Lung (tissue), 12 donors: ENCODE measurements around the gene CIRBP. TPM values are rescaled to one million over a fixed set of nuclear protein-coding genes. Genes with fewer than 3 reads are reported as not detected.
"Not testable (repeated sequence)": the region's sequence is repeated elsewhere in the genome, so short reads cannot be mapped to it uniquely, and the experiment has no call there.

Experiments
- ATAC-seq: fragments of 200-7000 bp; cut with Tn5 transposase; one replicate; pipeline ENCODE4 v1.9.1; 2020; ENCODE audit warnings: moderate number of reproducible peaks; ENCODE audit not compliant: insufficient read depth, low FRiP score
- DNase-seq, 3 donors: peaks; one replicate each; pipeline ENCODE4 v3.0.0-alpha.2; 2013 to 2017
- H3K27ac ChIP-seq, 2 donors: one replicate each; pipeline ENCODE4 v1.5.1; 2013; ENCODE audit warnings: mild to moderate bottlenecking in 2 of 2, moderate library complexity in 2 of 2, control low read depth in 1 of 2, inconsistent platforms in 1 of 2, low read depth in 1 of 2, low read length in 1 of 2
- H3K27me3 ChIP-seq, 3 donors: one replicate each; pipeline ENCODE4 v1.5.1; 2013; ENCODE audit warnings: low read length in 2 of 3; ENCODE audit not compliant: control insufficient read depth in 3 of 3, insufficient read depth in 3 of 3
- H3K36me3 ChIP-seq, 4 donors: one replicate each; pipeline ENCODE4 v1.5.1; 2013; ENCODE audit warnings: low read length in 4 of 4, mild to moderate bottlenecking in 1 of 4, moderate library complexity in 1 of 4; ENCODE audit not compliant: control insufficient read depth in 4 of 4, insufficient read depth in 4 of 4
- H3K4me1 ChIP-seq, 5 donors: one replicate each; pipeline ENCODE4 v1.5.1; 2013; ENCODE audit warnings: low read length in 5 of 5, mild to moderate bottlenecking in 2 of 5, moderate library complexity in 1 of 5; ENCODE audit not compliant: control insufficient read depth in 5 of 5, insufficient read depth in 5 of 5
- H3K4me3 ChIP-seq: one replicate; pipeline ENCODE4 v1.5.1; 2013; ENCODE audit warnings: mild to moderate bottlenecking, control low read depth, moderate library complexity
- H3K9ac ChIP-seq, 2 donors: one replicate each; pipeline ENCODE4 v1.5.1; 2013; ENCODE audit warnings: low read length in 2 of 2, control low read depth in 1 of 2; ENCODE audit not compliant: insufficient read depth in 1 of 2
- H3K9me3 ChIP-seq, 4 donors: one replicate each; pipeline ENCODE4 v1.5.1; 2013; ENCODE audit warnings: low read length in 3 of 4, mild to moderate bottlenecking in 1 of 4, moderate library complexity in 1 of 4; ENCODE audit not compliant: control insufficient read depth in 4 of 4, insufficient read depth in 3 of 4
- WGBS, 2 donors: extraction: QIAGEN DNeasy Blood & Tissue Kit; methylation state at CpG; one replicate each; pipeline ENCODE4 v1.1.7; 2013; 5-methylcytosine and 5-hydroxymethylcytosine counted together
- polyA plus RNA-seq, 2 donors: library from polyadenylated mRNA; stranded (reverse); fragments of 200-250 nt; gene quantifications; one replicate each; pipeline ENCODE4 v1.2.1, GENCODE V29; 2013
- total RNA-seq, 2 donors: library from RNA; depleted of rRNA in 1 of 2; stranded (reverse); fragments of >200 nt in 1 of 2; gene quantifications; one replicate each; pipeline ENCODE4 v1.2.1, GENCODE V29; 2014 to 2021
- TF ChIP-seq, protein P1 (sequence below): IDR thresholded peaks from 2 replicates; pipeline ENCODE4 v1.5.1; 2012; ENCODE audit warnings: mild to moderate bottlenecking; ENCODE audit errors: control extremely low read depth, extremely low read depth
- donor health status: control.
- donor health status: control.
- donor health status: Bipolar disorder and iron deficiency.
- donor health status: healthy.
- donor health status: DM: yes; HTN: yes; CAD: no.

CIRBP gene
- total and polyA plus RNA-seq, 4 donors = 313 to 488 (median 439) TPM

DNA sequence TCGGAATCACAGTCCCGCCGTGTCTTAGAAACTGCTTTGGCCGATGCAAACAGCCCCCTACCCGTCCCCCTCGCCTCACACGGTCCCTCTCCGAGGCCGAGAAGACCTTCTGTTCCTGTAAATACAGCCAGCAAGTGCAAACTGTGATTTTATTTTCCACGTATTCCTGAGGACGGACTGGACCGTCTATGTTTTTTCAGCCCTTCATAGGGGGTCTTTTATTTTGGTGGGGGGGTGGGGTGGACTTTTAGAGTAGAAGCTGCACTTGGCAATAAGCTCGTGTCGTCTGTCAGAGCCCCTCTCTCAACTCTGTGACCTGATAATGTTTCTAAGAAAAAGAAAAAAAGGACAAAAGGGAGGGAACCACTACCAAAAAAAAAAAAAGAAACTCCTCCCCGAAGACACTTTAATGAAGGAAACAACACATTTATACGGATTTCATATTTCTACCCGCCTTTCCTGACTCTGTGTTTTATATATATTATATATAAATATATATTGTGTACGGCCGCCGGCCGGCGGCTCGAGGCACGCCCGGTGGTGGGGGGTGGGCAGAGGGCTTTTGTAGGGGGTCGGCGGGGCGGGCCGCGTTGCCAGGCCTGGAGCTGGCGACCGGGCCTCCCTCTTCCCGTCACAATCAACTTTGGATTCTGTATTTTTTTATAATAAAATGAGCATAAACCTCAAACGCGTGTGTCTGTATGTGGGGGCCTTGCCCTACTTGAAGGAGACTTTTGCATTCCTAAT lies 31.8 kb downstream of the CIRBP start:
- Histone ChIP-seq H3K27ac (no peak overlapping the region), H3K4me3 (no peak overlapping the region), H3K9me3 (no peaks in the 10 kb centered on the region), H3K4me1 (no peaks in the 10 kb centered on the region), H3K36me3 (no peaks in the 10 kb centered on the region), H3K27me3 (no peaks in the 10 kb centered on the region), H3K9ac (no peak overlapping the region)
- 81 to 84% methylated on average over 35 of the region's 35 CpGs for WGBS, 2 donors
- no peak for ATAC-seq
- DNase-seq = no peak
- TF ChIP-seq, protein P1, sequence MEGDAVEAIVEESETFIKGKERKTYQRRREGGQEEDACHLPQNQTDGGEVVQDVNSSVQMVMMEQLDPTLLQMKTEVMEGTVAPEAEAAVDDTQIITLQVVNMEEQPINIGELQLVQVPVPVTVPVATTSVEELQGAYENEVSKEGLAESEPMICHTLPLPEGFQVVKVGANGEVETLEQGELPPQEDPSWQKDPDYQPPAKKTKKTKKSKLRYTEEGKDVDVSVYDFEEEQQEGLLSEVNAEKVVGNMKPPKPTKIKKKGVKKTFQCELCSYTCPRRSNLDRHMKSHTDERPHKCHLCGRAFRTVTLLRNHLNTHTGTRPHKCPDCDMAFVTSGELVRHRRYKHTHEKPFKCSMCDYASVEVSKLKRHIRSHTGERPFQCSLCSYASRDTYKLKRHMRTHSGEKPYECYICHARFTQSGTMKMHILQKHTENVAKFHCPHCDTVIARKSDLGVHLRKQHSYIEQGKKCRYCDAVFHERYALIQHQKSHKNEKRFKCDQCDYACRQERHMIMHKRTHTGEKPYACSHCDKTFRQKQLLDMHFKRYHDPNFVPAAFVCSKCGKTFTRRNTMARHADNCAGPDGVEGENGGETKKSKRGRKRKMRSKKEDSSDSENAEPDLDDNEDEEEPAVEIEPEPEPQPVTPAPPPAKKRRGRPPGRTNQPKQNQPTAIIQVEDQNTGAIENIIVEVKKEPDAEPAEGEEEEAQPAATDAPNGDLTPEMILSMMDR = no peak

DNA sequence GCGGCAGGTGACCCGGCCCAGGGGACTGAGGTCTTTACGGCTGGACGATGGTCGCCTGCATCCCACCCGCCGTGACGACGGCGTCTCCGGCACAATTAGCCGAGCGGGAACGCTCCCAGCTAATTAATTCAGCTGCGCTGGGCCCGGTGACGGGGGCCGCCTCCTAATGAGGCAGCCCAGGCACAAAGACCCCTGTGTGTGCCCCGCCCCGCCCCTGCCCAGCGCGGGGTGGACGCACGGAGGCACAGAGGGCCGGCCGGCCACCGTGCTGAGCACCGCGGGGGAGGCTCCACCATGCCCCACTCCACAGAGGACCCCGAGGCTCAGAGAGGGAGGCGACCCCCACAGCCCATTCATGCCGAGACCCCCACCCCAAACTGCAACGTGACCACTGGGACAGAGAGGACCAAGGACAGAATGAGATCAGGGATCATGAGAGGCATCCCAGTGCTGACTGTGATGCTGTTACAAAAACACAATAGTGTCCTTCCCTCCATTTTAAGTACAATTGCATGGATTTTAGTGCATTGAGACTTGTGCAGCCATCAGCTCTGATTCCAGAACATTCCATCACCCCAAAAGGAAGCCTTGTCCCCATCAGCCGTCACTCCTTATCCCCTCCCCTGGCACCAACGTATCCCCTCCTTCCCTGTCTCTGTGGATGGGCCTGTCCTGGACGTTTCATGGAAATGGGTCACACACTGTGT lies 33.6 kb downstream of the CIRBP start:
- TF ChIP-seq, protein P1 = no peak
- no peak for ATAC-seq
- Histone ChIP-seq H3K36me3 (no peaks in the 10 kb centered on the region), H3K4me1 (no peaks in the 10 kb centered on the region), H3K27ac (no peak overlapping the region), H3K4me3 (no peak overlapping the region), H3K9ac (no peak overlapping the region), H3K9me3 (no peaks in the 10 kb centered on the region), H3K27me3 (no peaks in the 10 kb centered on the region)
- DNase-seq = no peak
- 72 to 83% methylated on average over 35 to 36 of the region's 36 CpGs for WGBS, 2 donors

GRCh38 chr19:1304197-1304924 lies 35.2 kb downstream of the CIRBP start:
- Histone ChIP-seq H3K9me3 (no peaks in the 10 kb centered on the region), H3K27me3 (no peaks in the 10 kb centered on the region), H3K4me1 (no peaks in the 10 kb centered on the region), H3K27ac (no peak overlapping the region), H3K9ac (no peak overlapping the region), H3K4me3 (no peak overlapping the region), H3K36me3 (no peaks in the 10 kb centered on the region)
- DNase-seq = no peak
- ATAC-seq = no peak
- TF ChIP-seq, protein P1 = no peak
- 86 to 90% methylated on average over 27 to 28 of the region's 28 CpGs for WGBS, 2 donors

DNA sequence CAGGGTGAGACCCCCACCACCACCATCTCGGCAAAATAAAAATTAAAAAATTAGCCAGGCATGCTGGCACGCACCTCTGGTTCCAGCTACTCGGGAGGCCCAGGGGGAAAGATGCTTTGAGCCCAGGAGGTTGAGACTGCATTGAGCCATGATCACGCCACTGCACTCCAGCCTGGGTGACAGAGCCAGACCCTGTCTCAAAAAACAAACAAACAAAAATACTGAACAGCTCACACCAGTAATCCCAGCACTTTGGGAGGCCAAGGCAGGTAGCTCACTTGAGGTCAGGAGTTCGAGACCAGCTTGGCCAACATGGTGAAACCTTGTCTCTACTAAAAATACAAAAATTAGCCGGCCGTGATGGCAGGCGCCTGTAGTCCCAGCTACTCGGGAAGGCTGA lies 36.2 kb downstream of the CIRBP start:
- ATAC-seq, H3K4me3 ChIP-seq: not testable (repeated sequence)
- 86 to 96% methylated on average over 9 of the region's 9 CpGs for WGBS, 2 donors

More for the DNA sequence above, 36.2 kb downstream of the CIRBP start:
- H3K36me3 ChIP-seq, H3K27me3 ChIP-seq, H3K27ac ChIP-seq, H3K9me3 ChIP-seq, H3K9ac ChIP-seq, DNase-seq, H3K4me1 ChIP-seq: not testable (repeated sequence)
